HG03103 (cell line): ENCODE measurements around the gene SLC38A1.
"Not testable (repeated sequence)": the region's sequence is repeated elsewhere in the genome, so short reads cannot be mapped to it uniquely, and the experiment has no call there.

Source experiments
- ATAC-seq: cut with Tn5 transposase; IDR thresholded peaks from one replicate; pipeline ENCODE4 v1.9.1; 2021; ENCODE audit warnings: low read depth; ENCODE audit not compliant: unreplicated experiment

SLC38A1 gene

DNA sequence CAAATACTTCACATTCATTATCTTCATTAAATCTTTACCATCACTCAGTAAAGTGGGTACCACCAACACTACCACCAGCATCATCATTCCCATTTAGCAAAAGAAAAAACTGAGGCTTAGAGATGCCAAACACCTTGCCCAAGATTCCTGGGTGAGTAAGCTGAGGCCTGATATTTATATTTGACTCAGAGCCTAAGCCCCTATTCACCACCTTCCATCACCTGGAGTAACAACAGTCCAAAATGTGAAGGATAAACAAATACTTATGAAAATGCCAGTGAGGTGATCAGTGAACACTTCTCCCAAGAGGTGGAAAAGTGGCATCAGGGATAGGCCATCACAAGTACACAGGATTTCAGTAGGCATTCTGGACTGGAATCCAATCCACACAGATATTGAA lies 3.7 kb downstream of the SLC38A1 start:
- no peak for ATAC-seq

DNA sequence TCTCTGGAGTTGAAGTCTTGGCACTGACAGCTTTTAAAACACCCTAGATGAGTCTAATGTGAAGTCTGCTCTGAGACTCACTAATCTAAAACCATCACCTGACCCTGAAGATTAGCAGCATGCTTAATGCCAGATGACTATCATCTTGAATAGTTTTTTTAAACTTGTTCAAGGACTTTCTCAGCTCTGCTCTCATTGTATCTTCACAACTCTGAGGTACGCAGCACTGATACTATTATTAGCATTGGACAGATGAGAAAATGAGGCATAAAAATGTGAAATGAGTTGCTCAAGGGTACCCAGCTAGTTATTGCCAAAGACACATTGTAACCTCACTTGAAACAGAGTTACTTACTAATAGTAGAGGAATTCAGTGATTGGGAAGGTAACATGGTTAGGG lies 4.8 kb downstream of the SLC38A1 start:
- ATAC-seq = no peak

DNA sequence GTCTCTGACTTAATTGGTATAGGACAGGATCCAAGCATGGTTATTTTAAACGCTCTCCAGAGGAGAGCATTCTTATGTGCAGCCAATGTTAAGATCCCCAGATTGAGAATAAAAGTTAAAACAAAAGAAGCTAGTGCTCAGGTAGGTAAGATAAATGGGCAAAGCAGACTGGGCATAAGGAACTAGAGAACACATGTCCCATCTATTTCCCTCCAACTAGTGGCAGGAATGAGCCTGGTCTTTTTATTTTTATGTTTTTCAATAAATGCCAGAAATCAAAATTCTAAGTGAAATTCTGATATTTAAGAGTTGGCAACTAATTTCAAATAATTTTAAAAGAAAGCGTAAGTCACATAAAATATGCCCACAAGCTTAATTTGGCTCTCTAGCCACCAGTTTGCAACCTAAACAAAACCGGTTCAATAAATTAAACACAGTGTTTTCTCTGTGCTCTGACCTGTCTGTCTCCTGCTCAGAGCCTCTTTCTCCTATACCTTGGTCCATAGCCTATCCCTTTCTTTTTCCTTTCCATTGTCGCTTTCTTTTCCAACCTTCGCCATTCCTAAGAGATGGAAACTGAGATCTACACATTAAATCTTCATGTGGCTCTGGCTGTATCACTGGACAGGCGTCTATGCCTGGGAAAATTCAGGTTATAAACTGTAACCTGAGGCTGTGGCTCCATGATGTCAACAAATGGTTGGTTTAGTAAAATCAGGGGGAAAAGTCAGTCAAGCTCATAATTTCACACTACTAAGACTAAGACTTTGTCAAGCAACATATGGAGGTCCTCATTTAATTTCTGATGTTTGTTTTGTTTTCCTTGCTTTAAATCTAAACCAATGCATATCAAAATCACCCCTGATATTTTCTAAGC lies 5.5 kb downstream of the SLC38A1 start:
- no peak for ATAC-seq

DNA sequence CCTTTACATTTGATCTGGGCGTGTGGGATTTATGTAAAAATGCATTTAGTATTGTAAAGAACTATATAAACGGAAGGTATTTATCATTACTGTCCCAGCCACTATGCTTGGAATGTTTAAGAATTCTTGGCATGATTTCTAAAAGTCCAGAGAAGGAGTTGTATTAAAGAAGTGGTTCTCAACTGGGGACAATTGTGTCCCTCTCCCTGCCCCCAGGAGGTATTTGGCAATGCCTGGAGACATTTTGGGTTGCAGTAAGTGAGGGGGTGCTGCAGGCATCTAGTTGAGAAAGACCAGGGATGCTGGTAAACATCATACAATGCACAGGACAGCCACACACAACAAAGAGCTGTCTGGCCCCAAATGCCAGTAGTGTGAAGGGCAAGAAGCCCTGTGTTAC lies 7.2 kb downstream of the SLC38A1 start:
- ATAC-seq = no peak

DNA sequence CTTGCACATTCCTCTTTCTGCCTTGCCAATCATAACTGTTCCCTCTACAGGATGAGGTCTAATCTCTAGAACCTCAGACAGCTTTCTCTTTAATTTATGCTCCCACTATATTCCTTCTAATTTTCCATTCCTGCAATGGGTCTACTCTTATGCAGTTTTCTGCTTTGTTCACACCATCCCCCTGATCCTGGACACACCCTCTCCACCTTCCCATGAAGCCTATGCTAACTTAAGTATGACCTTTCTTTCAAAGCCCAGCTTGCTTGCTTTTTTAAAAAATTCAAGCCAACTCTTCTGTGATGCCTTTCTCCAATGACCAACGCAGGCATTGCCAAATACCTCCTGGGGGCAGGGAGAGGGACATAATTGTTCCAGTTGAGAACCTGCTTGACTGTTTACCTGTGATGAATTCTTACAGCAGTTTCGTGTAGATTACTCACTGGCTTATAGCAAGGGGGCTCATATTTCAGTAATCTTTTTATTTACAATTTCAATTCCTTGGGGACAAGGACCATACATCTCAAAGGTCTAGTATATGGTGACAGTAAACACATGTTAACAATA lies 7.8 kb downstream of the SLC38A1 start:
- no peak for ATAC-seq

DNA sequence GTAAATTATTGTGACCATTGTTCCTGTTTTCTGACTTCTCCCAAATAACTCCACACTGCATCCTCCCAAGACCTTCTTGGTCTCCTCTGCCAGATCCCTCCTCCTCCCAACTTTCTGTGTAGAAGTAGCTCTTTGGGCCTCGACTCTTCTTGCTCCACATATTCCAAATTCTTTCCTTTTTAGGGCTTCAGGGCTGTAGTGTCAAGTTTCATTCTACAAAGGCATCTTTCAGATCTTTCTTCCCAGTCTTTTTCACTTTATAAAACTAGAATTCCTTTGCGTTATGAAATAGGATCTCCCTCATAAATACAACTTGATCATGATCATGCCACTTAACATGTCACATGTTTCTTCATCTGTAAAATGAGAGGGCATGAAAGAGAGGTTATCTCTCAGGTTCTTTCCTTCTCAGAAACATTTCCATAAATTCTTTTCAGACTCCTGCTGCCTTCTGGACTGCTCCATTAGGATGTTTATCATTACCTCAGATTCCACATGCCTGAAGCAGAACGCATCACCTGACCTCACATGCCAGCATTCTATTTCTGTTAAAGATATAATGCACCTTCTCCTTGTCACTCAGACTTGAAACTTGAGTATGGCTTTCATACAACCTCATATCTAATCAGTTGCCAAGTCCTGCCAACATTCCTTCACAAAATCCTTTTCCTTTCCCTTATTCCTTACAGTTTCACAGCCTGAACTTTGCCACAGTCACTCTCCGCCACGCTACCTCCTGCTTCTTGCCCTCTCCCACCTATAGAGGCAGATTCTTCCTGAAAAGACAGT lies 8.5 kb downstream of the SLC38A1 start:
- no peak for ATAC-seq

DNA sequence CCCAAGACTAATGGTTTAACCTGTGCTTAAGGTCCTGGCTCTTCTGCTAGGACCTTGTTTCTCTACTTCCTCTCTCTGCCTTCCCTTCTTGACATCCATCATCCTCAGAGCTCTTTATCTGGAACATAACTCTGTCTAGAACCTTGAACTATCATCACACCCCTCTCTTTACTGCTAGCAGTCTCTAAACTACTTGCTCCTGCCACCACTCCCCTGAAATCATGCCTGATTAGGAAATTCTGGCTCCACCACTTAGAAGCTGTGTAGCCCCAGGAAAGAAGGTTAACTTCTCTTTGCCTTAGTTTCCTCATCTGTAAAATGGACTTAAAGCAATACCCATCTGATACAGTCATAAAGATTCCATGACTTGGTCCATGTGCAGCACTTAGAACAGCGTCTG lies 9.1 kb downstream of the SLC38A1 start:
- no peak for ATAC-seq

DNA sequence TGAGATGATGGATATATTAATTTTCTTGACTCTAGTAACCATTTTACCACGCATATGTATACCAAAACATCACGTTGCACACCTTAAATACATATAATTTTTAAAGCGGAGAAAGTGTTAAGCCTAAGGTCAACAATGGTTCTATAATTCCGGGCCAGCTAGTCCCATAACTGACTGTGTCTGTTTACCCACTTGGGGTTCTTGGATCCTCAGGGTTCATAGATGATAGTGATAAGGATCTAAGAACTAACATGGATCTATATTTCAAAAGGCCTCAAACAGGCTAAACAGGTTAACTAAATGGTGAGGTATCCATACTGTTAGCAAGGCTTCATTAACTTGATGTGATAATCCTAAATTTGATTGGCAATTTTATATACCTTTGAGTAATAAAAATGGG lies 9.8 kb downstream of the SLC38A1 start:
- no peak for ATAC-seq

DNA sequence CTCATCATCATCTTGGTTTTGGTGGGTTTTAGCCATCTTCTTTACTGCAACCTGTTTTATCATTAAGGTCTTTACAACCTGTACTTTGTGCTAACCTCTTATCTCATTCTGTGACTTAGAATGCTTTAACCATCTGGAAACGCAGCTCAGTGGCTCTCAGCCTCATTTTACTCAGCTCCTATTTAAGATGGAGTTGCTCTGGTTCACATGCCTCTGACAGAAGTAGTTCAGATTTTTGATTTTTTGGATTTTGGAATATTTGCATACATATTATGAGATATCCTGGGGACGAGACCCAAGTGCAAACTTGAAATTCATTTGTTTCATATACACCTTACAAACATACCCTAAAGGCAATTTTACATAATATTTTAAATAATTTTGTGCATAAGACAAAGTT lies 10.7 kb downstream of the SLC38A1 start:
- ATAC-seq = no peak

DNA sequence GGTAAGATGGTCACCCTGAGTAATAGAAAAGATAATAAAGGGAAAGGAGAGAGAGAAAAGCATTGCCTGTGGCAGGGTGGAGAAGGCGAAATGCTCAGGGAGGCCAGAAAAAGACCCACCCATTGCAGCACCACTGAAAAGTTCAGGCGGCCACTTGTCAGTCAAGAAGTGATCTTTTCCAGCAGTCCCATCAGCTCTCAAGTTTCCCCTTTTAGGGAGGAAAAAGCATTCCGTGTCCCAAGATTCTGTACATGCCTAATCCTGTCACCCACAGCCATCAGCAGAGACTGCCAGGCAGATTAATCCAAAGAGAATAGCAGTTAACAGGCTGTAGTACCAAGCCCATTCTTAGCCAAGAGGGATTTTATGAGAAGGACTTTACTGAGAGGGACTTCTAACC lies 11.9 kb downstream of the SLC38A1 start:
- ATAC-seq = no peak

DNA sequence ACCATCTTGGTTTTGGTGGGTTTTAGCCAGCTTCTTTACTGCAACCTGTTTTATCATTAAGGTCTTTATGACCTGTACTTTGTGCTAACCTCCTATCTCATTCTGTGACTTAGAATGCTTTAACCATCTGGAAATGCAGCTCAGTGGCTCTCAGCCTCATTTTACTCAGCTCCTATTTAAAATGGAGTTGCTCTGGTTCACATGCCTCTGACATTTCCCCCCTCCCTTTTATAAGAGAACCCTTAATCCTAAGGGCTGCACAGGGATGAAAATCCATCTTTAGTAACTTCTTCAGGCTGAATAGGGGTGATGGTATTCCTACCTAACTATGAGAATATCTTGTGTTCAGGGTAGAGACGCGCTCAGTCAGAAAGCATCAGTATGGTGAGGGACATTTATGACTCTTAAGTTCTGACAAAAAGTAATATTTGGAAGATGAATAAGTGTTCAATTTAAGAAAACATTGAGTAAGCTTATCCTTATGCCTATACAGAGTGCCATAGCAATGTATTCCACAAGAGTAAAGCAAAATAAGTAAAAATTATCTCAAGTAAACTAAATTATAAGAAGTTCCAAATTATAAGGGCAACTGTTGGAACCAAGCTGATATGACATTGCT lies 15.2 kb downstream of the SLC38A1 start:
- no peak for ATAC-seq

DNA sequence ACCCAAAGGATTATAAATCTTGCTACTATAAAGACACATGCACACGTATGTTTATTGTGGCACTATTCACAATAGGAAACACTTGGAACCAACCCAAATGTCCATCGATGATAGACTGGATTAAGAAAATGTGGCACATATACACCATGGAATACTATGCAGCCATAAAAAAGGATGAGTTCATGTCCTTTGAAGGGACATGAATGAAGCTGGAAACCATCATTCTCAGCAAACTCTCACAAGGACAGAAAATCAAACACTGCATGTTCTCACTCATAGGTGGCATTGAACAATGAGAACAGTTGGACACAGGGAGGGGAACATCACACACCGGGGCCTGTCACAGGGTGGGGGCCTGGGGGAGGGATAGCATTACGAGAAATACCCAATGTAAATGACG lies 16.8 kb downstream of the SLC38A1 start:
- not testable (repeated sequence) for ATAC-seq

DNA sequence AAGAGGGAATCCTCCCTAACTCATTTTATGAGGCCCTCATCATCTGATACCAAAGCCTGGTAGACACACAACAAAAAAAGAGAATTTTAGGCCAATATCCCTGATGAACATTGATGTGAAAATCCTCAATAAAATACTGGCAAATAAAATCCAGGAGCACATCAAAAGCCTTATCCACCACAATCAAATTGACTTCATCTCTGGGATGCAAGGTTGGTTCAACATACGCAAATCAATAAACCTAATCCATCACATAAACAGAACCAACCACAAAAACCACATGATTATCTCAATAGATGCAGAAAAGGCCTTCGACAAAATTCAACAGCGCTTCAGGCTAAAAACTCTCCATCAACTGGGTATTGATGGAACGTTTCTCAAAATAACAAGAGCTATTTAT lies 18.9 kb downstream of the SLC38A1 start:
- ATAC-seq = not testable (repeated sequence)

DNA sequence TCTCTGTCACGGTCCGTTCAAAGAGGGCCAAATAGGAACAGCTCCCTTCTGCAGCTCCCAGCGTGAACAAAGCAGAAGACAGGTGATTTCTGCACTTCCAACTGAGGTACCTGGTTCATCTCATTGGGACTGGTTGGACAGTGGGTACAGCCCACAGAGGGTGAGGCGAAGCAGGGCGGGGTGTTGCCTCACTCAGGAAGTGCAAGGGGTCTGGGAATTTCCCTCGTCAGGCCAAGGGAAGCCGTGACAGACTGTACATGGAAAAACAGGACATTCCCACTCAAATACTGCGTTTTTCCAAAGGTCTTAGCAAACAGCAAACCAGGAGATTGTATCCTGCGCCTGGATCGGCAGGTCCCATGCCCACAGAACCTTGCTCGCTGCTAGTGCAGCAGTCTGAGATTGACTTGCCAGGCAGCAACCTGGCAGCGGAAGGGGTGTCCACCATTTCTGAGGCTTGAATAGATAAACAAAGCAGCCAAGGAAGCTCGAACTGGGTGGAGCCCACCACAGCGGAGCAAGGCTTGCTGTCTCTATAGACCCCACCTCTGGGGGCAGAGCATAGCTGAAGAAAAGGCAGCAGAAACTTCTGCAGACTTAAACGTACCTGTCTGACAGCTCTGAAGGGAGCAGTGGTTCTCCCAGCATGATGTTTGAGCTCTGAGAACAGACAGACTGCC lies 22.7 kb downstream of the SLC38A1 start:
- no peak for ATAC-seq

DNA sequence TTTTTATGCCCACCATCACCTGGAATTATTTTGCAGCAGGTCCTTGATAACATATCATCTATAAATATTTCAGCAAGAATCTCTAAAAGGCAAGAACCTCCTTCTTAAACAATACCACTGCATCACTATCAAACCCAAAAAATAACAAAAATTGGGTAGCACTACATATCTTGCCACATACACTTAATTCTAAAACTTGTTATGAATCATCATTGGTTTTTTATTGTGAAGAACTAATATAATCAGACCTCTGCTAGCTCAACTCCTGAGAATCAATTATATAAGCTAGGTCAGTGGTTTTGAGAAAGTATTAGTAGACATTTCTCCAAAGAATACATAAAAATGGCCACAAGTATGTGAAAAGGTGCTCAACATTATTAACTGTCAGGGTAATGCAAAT lies 23.8 kb downstream of the SLC38A1 start:
- no peak for ATAC-seq

DNA sequence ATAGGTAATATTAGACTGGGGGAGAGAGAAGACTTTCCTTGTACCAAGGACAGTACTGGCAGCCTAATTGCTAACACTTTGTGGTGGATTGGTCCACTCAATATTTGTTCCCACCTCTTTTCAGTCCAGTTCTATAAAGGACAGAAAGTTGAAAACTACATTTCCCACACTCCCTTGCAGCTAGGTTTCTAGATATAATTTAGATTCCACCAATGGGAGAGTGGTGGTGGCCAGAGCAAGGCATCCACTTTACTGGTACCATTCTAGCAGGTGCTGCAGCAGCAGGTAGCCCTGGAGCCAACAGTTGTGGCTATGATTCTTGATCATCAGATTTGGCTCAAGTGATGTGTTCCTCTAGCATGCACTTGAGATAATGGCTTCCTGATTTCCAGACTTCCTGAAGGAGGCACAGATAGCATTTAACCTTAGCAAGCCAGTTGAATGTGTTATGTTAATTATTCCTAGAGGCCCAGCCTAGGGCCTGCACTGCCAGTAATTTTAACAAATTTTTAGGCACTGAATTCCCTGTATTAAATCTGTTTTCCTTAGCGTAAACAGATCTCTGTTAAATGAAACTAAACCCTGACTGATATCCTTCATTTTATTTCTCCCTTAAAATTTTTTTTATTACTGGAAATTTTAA lies 24.4 kb downstream of the SLC38A1 start:
- no peak for ATAC-seq

DNA sequence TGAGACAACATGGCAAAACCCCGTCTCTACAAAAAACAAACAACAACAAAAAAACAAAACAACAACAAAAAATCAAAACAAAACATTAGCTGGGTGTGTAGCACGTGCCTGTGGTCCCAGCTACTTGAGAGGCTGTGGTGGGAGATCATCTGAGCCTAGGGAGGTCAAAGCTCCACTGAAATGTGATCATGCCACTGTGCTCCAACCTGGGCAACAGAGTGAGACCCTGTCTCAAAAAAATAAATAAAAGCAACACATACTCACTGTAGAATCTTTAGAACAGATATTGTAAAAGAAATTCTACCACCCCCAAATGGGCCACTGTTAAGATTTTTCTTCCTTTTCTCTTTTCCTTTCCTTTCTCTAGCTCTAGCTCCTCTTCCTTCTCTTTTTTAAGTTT lies 26.3 kb downstream of the SLC38A1 start:
- no peak for ATAC-seq

DNA sequence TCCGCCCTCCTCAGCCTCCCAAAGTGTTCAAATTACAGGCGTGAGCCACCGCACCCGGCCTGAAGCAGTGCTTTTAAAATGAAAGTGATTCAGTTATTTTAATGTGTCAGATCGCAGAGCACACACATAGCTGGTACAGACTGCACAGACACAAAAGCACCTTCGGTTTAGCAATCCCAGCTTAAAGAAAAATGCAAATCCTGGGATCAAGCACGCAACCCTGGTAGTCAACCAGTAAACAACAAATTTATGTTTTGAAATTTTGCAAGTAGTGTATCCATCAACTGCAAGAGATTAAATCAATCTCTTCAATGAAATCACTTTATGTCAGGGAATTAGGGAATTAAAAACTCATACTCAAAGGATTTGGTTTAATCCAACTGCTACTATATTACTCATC lies 28.4 kb downstream of the SLC38A1 start:
- no peak for ATAC-seq

DNA sequence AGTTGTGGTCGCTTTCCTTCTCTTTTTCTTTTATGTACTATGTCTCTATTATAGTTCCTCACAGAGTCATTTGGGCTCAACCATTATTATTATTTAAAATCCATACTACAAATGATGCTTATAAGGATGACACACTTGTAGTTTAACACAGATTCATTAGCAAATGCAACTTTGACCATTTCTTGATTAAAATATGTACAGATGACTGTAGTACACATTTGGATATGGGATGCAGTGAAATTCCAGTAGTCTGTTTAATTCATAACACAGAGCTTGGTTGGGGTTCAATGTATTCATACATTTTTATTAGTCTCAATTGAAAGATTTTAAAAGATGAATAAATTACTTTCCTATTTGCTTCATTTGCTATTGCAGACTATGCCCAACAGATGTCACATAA lies 30.0 kb downstream of the SLC38A1 start:
- no peak for ATAC-seq

DNA sequence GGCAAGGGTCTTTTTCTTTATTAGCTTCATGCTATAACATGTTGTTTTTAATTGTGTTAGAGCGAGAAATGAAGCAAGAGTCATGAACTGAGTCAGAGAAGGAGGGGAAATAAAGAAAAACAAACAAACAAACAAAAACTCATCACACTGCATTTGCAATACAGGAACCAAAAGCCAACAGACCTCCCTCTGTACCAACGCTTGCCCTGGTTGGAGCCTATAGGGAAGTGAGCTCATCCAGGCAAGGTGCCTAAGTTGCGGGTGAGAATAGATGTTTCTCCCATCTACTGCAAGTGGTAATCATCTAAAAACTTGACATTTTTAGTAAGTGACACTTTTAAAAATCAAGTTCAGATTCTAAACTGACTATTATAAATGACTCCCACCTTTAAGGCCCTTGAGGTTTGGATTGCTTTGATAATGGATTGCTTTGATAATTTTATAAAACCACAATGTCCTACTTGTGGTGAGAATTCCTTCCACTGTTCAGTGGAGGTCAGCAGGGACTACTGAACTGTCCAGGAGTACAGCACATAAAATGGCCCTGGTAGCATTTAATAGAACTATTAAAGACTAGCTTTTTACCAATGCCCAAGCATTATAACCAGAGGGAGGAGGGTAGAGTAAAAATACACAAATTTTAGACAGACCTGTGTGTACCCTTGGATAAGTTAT lies 31.3 kb downstream of the SLC38A1 start:
- no peak for ATAC-seq
